HL-60 (cell line): ENCODE measurements around the gene GADD45GIP1.
"Not testable (repeated sequence)": the region's sequence is repeated elsewhere in the genome, so short reads cannot be mapped to it uniquely, and the experiment has no call there.

Experiments used
- CTCF ChIP-seq: IDR thresholded peaks from one replicate; pipeline ENCODE4 v1.5.1; 2011; ENCODE audit warnings: low read length, control low read depth, inconsistent platforms; ENCODE audit not compliant: insufficient read depth
- SPI1 ChIP-seq: IDR thresholded peaks from 2 replicates; pipeline ENCODE4 v1.6.1; 2012; ENCODE audit warnings: low read depth, mild to moderate bottlenecking, borderline replicate concordance

DNA sequence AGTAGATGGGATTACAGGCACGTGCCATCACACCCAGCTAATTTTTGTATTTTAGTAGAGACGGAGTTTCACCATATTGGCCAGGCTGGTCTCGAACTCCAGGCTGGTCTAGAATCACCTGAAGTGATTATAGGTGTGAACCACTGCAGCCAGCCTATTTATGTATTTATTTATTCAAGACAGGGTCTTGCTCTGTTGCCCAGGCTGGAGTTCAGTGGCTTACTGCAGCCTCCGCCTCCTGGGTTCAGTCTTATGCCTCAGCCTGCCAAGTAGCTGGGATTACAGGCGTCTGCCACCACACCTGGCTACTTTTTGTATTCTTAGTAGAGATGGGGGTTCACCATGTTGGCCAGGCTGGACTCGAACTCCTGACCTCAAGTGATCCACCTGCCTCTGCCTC is 5.0 kb downstream of the GADD45GIP1 start:
- TF ChIP-seq CTCF, SPI1: not testable (repeated sequence)
